ENCODE measurements around the gene KDF1. TPM values are rescaled to one million over a fixed set of nuclear protein-coding genes. Genes with fewer than 3 reads are reported as not detected.
A peak's percentile ranks its signal among the peaks of the same experiment; 100 is the strongest.

KDF1 gene
- total and polyA plus RNA-seq, 2 of the 13 experiments (the other 11 are each of a cell fraction or from before 2014, with no cell fraction given), result 1.9 to 4.9 TPM

DNA sequence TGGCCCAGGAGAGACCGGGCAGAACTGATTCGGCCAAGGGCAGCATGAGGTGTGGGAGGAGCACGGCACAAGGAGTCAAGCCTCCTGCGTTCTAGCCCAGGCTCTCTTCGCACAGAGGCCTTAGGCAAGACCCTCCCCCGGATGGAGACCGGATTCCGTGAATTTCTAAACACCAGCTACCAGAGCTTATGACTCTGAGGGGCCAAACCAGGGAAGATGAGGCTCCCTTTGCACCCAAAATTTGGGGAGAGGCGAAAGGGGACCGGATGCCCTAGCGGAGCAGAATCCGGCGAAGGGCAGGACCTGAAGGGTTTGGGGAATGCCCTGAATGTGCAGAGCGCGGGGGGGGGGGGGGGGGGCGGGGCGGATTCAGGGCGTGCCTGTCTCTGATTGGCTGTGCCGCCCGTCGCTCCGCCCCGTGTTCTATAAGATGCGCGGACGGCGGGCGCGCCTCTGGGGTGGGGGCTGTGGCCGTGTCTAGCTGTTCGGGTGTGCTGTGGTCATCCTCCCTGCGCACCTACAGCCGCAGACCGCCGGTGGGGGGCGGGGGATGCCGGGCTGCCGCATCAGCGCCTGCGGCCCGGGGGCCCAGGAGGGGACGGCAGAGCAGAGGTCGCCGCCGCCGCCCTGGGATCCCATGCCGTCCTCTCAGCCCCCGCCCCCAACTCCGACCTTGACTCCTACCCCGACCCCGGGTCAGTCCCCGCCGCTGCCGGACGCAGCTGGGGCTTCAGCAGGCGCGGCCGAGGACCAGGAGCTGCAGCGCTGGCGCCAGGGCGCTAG lies 33.2 kb upstream of the KDF1 start, which contains the start of gene TRNP1 (continued):
- TF ChIP-seq, protein P1, sequence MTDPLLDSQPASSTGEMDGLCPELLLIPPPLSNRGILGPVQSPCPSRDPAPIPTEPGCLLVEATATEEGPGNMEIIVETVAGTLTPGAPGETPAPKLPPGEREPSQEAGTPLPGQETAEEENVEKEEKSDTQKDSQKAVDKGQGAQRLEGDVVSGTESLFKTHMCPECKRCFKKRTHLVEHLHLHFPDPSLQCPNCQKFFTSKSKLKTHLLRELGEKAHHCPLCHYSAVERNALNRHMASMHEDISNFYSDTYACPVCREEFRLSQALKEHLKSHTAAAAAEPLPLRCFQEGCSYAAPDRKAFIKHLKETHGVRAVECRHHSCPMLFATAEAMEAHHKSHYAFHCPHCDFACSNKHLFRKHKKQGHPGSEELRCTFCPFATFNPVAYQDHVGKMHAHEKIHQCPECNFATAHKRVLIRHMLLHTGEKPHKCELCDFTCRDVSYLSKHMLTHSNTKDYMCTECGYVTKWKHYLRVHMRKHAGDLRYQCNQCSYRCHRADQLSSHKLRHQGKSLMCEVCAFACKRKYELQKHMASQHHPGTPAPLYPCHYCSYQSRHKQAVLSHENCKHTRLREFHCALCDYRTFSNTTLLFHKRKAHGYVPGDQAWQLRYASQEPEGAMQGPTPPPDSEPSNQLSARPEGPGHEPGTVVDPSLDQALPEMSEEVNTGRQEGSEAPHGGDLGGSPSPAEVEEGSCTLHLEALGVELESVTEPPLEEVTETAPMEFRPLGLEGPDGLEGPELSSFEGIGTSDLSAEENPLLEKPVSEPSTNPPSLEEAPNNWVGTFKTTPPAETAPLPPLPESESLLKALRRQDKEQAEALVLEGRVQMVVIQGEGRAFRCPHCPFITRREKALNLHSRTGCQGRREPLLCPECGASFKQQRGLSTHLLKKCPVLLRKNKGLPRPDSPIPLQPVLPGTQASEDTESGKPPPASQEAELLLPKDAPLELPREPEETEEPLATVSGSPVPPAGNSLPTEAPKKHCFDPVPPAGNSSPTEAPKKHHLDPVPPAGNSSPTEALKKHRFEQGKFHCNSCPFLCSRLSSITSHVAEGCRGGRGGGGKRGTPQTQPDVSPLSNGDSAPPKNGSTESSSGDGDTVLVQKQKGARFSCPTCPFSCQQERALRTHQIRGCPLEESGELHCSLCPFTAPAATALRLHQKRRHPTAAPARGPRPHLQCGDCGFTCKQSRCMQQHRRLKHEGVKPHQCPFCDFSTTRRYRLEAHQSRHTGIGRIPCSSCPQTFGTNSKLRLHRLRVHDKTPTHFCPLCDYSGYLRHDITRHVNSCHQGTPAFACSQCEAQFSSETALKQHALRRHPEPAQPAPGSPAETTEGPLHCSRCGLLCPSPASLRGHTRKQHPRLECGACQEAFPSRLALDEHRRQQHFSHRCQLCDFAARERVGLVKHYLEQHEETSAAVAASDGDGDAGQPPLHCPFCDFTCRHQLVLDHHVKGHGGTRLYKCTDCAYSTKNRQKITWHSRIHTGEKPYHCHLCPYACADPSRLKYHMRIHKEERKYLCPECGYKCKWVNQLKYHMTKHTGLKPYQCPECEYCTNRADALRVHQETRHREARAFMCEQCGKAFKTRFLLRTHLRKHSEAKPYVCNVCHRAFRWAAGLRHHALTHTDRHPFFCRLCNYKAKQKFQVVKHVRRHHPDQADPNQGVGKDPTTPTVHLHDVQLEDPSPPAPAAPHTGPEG (CRISPR knock-in tag; IDR thresholded peaks at IDR 0.05), result peak; percentile 88
- TF ChIP-seq AKAP8 (CRISPR knock-in tag; IDR thresholded peaks at IDR 0.05) (peak; percentile 54), ZNF33B (CRISPR knock-in tag; IDR thresholded peaks at IDR 0.05) (no peak; the same call in 1 of the 2 replicates), ZNF660 (CRISPR knock-in tag; IDR thresholded peaks at IDR 0.05; ENCODE audit: borderline replicate concordance, low read depth) (no peak), GTF2F1 (IDR thresholded peaks at IDR 0.05; ENCODE audit: low read length) (0 out of 2 replicates have a peak, but pooled peaks have one; percentile 70), IKZF4 (CRISPR knock-in tag; IDR thresholded peaks at IDR 0.05; ENCODE audit: borderline replicate concordance, low read depth, not compliant biosample characterization) (peak; percentile 85), ZNF792 (CRISPR knock-in tag; IDR thresholded peaks at IDR 0.05) (peak; percentile 72), SMC3 (IDR thresholded peaks at IDR 0.05; ENCODE audit: low read length) (no peak), MEIS2 (CRISPR knock-in tag; IDR thresholded peaks at IDR 0.05) (peak; percentile 84), ZNF563 (CRISPR knock-in tag; IDR thresholded peaks at IDR 0.05) (no peak; the same call in 1 of the 2 replicates), ZNF761 (CRISPR knock-in tag; conservative IDR thresholded peaks at IDR 0.05) (peak; percentile 42), NCOR1 (IDR thresholded peaks at IDR 0.05; ENCODE audit: borderline replicate concordance, low read length) (peak; percentile 66; the same call in 1 of the 2 replicates), SP2 (CRISPR knock-in tag; IDR thresholded peaks at IDR 0.05) (peak; percentile 86)
- TF ChIP-seq, protein P2, sequence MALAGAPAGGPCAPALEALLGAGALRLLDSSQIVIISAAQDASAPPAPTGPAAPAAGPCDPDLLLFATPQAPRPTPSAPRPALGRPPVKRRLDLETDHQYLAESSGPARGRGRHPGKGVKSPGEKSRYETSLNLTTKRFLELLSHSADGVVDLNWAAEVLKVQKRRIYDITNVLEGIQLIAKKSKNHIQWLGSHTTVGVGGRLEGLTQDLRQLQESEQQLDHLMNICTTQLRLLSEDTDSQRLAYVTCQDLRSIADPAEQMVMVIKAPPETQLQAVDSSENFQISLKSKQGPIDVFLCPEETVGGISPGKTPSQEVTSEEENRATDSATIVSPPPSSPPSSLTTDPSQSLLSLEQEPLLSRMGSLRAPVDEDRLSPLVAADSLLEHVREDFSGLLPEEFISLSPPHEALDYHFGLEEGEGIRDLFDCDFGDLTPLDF (CRISPR knock-in tag; IDR thresholded peaks at IDR 0.05), result peak; percentile 44; the same call in 1 of the 2 replicates
- TF ChIP-seq, protein P3, sequence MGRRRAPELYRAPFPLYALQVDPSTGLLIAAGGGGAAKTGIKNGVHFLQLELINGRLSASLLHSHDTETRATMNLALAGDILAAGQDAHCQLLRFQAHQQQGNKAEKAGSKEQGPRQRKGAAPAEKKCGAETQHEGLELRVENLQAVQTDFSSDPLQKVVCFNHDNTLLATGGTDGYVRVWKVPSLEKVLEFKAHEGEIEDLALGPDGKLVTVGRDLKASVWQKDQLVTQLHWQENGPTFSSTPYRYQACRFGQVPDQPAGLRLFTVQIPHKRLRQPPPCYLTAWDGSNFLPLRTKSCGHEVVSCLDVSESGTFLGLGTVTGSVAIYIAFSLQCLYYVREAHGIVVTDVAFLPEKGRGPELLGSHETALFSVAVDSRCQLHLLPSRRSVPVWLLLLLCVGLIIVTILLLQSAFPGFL (CRISPR knock-in tag; IDR thresholded peaks at IDR 0.05), result no peak
- TF ChIP-seq, protein P4, sequence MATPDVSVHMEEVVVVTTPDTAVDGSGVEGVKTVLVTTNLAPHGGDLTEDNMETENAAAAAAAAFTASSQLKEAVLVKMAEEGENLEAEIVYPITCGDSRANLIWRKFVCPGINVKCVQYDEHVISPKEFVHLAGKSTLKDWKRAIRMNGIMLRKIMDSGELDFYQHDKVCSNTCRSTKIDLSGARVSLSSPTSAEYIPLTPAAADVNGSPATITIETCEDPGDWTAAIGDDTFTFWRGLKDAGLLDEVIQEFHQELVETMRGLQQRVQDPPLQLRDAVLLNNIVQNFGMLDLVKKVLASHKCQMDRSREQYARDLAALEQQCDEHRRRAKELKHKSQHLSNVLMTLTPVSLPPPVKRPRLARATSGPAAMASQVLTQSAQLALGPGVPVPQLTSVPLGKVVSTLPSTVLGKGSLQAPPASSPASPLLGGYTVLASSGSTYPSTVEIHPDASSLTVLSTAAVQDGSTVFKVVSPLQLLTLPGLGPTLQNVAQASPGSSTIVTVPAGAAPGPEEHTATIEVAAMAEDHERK (CRISPR knock-in tag; IDR thresholded peaks at IDR 0.05; ENCODE audit: low read depth), result no peak
- TF ChIP-seq, protein P5, sequence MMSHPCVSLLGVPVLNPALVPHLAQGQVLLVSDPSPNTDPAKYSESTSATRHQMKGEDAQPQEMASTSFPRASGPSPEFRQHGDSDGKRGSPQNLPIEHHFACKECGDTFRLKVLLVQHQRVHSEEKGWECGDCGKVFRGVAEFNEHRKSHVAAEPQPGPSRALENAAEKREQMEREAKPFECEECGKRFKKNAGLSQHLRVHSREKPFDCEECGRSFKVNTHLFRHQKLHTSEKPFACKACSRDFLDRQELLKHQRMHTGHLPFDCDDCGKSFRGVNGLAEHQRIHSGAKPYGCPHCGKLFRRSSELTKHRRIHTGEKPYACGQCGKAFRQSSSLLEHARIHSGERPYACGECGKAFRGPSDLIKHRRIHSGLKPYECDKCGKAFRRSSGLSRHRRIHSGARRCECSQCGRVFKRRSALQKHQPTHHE (CRISPR knock-in tag; IDR thresholded peaks at IDR 0.05; ENCODE audit: borderline replicate concordance), result peak; percentile 88
- TF ChIP-seq, protein P6, sequence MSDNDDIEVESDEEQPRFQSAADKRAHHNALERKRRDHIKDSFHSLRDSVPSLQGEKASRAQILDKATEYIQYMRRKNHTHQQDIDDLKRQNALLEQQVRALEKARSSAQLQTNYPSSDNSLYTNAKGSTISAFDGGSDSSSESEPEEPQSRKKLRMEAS (IDR thresholded peaks at IDR 0.05), result peak; percentile 71
